Neuron (in vitro differentiated cells): ENCODE measurements around the gene VMAC.

Experiments used
- H2AFZ ChIP-seq: one replicate; pipeline ENCODE4 v1.6.1; 2013; ENCODE audit warnings: low read depth, mild to moderate bottlenecking, inconsistent platforms, low read length, moderate library complexity
- H3K27me3 ChIP-seq: one replicate; pipeline ENCODE4 v1.6.1; 2013; ENCODE audit warnings: low read length; ENCODE audit not compliant: insufficient read depth
- H3K36me3 ChIP-seq: one replicate; pipeline ENCODE4 v1.6.1; 2013; ENCODE audit warnings: low read length; ENCODE audit not compliant: insufficient read depth
- H3K4me1 ChIP-seq: one replicate; pipeline ENCODE4 v1.6.1; 2013; ENCODE audit warnings: low read length; ENCODE audit not compliant: insufficient read depth
- H3K4me3 ChIP-seq: 2 replicates; pipeline ENCODE4 v1.5.1; 2013; ENCODE audit warnings: mild to moderate bottlenecking, low read length, moderate library complexity
- H3K9me3 ChIP-seq: one replicate; pipeline ENCODE4 v1.6.1; 2013; ENCODE audit warnings: low read length

VMAC gene

GRCh38 chr19:5918463-5919079, 13.9 kb downstream of the VMAC start:
- Histone ChIP-seq H3K27me3 (no peaks in the 10 kb centered on the region), H3K9me3 (no peaks in the 10 kb centered on the region), H2AFZ (no peak overlapping the region), H3K36me3 (peaks cover 68% of the 10 kb centered on the region), H3K4me3 (no peak overlapping the region), H3K4me1 (no peaks in the 10 kb centered on the region)

GRCh38 chr19:5921516-5922160, 17.0 kb downstream of the VMAC start:
- H3K36me3 ChIP-seq = peaks cover 84% of the 10 kb centered on the region
- H3K9me3 ChIP-seq = no peaks in the 10 kb centered on the region
- no peaks in the 10 kb centered on the region for H3K27me3 ChIP-seq
- H3K4me1 ChIP-seq = no peaks in the 10 kb centered on the region
- no peak overlapping the region for H2AFZ ChIP-seq
- no peak overlapping the region for H3K4me3 ChIP-seq

- H3K4me1 ChIP-seq = no peaks in the 10 kb centered on the region
- H2AFZ ChIP-seq = no peak overlapping the region
- H3K36me3 ChIP-seq = peaks cover 85% of the 10 kb centered on the region
- no peak overlapping the region for H3K4me3 ChIP-seq
- no peaks in the 10 kb centered on the region for H3K27me3 ChIP-seq
- H3K9me3 ChIP-seq = no peaks in the 10 kb centered on the region
Observed at GRCh38 chr19:5922161-5922545, 17.5 kb downstream of the VMAC start.

- H3K4me1 ChIP-seq = no peaks in the 10 kb centered on the region
- H2AFZ ChIP-seq = no peak overlapping the region
- H3K9me3 ChIP-seq = no peaks in the 10 kb centered on the region
- peaks cover 86% of the 10 kb centered on the region for H3K36me3 ChIP-seq
- H3K4me3 ChIP-seq = no peak overlapping the region
- no peaks in the 10 kb centered on the region for H3K27me3 ChIP-seq
Observed at GRCh38 chr19:5923356-5923755, 18.7 kb downstream of the VMAC start.

GRCh38 chr19:5925830-5926427, 21.3 kb downstream of the VMAC start:
- H3K4me3 ChIP-seq = no peak overlapping the region
- H3K36me3 ChIP-seq = peaks cover 91% of the 10 kb centered on the region
- H3K27me3 ChIP-seq = no peaks in the 10 kb centered on the region
- H2AFZ ChIP-seq = no peak overlapping the region
- no peaks in the 10 kb centered on the region for H3K4me1 ChIP-seq
- no peaks in the 10 kb centered on the region for H3K9me3 ChIP-seq

- H3K4me3 ChIP-seq = no peak overlapping the region
- H3K9me3 ChIP-seq = no peaks in the 10 kb centered on the region
- H3K36me3 ChIP-seq = peaks cover 88% of the 10 kb centered on the region
- no peaks in the 10 kb centered on the region for H3K4me1 ChIP-seq
- no peaks in the 10 kb centered on the region for H3K27me3 ChIP-seq
- H2AFZ ChIP-seq = no peak overlapping the region
Observed at GRCh38 chr19:5926641-5927440, 22.2 kb downstream of the VMAC start.

- Histone ChIP-seq H3K36me3 (peaks cover 88% of the 10 kb centered on the region), H3K27me3 (no peaks in the 10 kb centered on the region), H3K4me3 (no peak overlapping the region), H3K9me3 (no peaks in the 10 kb centered on the region), H2AFZ (no peak overlapping the region), H3K4me1 (no peaks in the 10 kb centered on the region)
Observed at GRCh38 chr19:5927441-5927821, 22.8 kb downstream of the VMAC start.

GRCh38 chr19:5929179-5929578, 24.5 kb downstream of the VMAC start:
- H3K4me1 ChIP-seq = no peaks in the 10 kb centered on the region
- no peak overlapping the region for H3K4me3 ChIP-seq

GRCh38 chr19:5929625-5930024, 25.0 kb downstream of the VMAC start:
- Histone ChIP-seq H3K9me3 (no peaks in the 10 kb centered on the region), H3K4me1 (no peaks in the 10 kb centered on the region), H3K27me3 (no peaks in the 10 kb centered on the region), H3K36me3 (peaks cover 79% of the 10 kb centered on the region), H2AFZ (no peak overlapping the region), H3K4me3 (no peak overlapping the region)

More at GRCh38 chr19:5929179-5929578, 24.5 kb downstream of the VMAC start:
- Histone ChIP-seq H3K27me3 (no peaks in the 10 kb centered on the region), H3K36me3 (peaks cover 83% of the 10 kb centered on the region), H2AFZ (no peak overlapping the region), H3K9me3 (no peaks in the 10 kb centered on the region)

- peaks cover 65% of the 10 kb centered on the region for H3K36me3 ChIP-seq
Observed at GRCh38 chr19:5931251-5931650, 26.6 kb downstream of the VMAC start.

GRCh38 chr19:5932146-5932545, 27.5 kb downstream of the VMAC start:
- no peaks in the 10 kb centered on the region for H3K9me3 ChIP-seq
- no peak overlapping the region for H3K4me3 ChIP-seq
- H3K4me1 ChIP-seq = no peaks in the 10 kb centered on the region
- H2AFZ ChIP-seq = no peak overlapping the region
- no peaks in the 10 kb centered on the region for H3K27me3 ChIP-seq
- H3K36me3 ChIP-seq = peaks cover 64% of the 10 kb centered on the region

More at GRCh38 chr19:5931251-5931650, 26.6 kb downstream of the VMAC start:
- Histone ChIP-seq H3K4me1 (no peaks in the 10 kb centered on the region), H2AFZ (no peak overlapping the region), H3K27me3 (no peaks in the 10 kb centered on the region), H3K9me3 (no peaks in the 10 kb centered on the region), H3K4me3 (no peak overlapping the region)

GRCh38 chr19:5932609-5933262, 28.1 kb downstream of the VMAC start:
- H3K4me3 ChIP-seq = no peak overlapping the region
- no peaks in the 10 kb centered on the region for H3K27me3 ChIP-seq
- peaks cover 64% of the 10 kb centered on the region for H3K36me3 ChIP-seq

More at GRCh38 chr19:5932609-5933262, 28.1 kb downstream of the VMAC start:
- Histone ChIP-seq H3K4me1 (no peaks in the 10 kb centered on the region), H3K9me3 (no peaks in the 10 kb centered on the region), H2AFZ (no peak overlapping the region)
